ENCODE results near the gene RIN3.
A peak's percentile ranks its signal among the peaks of the same experiment; 100 is the strongest.

Gene RIN3, protein sequence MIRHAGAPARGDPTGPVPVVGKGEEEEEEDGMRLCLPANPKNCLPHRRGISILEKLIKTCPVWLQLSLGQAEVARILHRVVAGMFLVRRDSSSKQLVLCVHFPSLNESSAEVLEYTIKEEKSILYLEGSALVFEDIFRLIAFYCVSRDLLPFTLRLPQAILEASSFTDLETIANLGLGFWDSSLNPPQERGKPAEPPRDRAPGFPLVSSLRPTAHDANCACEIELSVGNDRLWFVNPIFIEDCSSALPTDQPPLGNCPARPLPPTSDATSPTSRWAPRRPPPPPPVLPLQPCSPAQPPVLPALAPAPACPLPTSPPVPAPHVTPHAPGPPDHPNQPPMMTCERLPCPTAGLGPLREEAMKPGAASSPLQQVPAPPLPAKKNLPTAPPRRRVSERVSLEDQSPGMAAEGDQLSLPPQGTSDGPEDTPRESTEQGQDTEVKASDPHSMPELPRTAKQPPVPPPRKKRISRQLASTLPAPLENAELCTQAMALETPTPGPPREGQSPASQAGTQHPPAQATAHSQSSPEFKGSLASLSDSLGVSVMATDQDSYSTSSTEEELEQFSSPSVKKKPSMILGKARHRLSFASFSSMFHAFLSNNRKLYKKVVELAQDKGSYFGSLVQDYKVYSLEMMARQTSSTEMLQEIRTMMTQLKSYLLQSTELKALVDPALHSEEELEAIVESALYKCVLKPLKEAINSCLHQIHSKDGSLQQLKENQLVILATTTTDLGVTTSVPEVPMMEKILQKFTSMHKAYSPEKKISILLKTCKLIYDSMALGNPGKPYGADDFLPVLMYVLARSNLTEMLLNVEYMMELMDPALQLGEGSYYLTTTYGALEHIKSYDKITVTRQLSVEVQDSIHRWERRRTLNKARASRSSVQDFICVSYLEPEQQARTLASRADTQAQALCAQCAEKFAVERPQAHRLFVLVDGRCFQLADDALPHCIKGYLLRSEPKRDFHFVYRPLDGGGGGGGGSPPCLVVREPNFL

DNA sequence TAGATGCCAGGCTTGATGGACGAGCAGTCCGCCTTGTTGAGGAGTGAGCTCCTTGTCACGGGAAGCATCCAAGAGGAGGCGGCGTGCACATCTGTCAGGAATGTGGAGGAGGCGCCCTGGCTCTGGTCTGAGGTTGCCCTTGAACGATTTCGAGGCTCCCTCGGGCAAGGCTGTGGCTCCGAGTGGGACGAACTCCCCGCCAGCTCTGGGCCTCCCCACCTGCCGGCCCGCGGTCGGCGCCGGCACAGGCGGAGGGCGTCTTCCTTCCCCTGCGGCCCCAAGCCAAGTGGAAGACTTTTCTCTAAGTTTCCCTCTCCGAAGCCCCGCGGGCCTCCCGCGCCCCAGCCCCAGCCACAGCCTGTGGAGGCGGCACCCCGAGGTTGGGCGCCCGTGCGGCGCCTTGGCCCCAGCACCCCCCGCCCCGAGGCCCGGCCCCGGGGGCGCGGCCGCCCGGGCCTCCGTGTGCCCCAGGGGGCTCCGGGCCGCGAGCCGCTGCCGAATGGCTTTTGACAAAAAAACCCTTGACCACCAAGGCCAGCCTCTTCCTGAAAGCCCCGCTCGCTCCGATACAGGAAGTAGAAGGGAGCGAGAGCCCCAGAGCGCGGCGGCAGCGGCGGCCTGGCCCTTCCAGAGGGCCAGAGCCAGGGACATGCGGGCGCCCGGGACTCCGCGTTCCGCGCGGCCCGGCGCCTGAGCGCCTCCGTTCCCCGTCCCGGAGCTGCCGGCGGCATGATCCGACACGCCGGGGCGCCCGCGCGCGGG is at the start of gene RIN3:
Gene RIN3, plus strand, starts transcription at position 578 of the 762 bp plus-strand sequence. Its CDS starts 152 bp downstream, at position 730.
- DNase-seq, result peak; percentile 20

DNA sequence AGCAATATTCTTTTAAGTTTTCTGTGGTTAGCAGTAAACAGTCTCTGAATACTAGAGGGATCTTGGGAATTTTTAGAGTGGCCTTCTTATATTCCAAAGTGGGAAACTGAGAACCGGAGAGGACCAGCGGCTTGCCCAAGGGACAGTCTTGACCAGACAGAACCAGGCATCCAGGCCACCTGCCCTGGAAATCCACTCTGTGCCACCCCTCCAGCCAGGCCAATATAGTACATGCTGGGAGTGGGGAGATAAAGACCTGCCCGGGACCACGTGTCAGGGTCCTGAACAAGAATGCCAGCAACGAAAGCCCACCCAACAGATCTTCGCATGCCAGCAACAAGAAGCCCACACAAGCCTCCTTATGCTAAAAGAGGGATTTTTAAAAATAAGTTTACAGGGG is 49.4 kb upstream of the RIN3 start:
- DNase-seq, result no peak

DNA sequence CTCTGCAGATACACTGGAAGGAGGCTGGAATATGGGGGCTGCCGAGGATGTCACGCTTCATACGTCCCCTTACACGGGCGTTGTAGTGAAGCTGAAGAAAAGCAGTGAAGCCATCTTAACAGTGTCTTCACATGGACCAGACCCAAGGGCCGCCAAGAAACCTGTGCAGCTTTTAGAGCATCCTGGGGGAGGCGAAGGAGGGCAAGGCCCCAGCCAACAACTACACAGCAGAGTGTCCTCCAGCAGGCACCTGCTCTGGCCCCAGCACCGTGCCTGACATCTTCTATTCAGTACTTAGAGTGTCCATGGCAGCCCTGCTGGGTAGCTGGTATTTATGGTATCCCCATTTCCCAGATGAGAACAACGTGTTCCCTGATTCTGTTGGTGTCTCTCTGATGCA is 48.9 kb upstream of the RIN3 start:
- DNase-seq, result no peak

DNA sequence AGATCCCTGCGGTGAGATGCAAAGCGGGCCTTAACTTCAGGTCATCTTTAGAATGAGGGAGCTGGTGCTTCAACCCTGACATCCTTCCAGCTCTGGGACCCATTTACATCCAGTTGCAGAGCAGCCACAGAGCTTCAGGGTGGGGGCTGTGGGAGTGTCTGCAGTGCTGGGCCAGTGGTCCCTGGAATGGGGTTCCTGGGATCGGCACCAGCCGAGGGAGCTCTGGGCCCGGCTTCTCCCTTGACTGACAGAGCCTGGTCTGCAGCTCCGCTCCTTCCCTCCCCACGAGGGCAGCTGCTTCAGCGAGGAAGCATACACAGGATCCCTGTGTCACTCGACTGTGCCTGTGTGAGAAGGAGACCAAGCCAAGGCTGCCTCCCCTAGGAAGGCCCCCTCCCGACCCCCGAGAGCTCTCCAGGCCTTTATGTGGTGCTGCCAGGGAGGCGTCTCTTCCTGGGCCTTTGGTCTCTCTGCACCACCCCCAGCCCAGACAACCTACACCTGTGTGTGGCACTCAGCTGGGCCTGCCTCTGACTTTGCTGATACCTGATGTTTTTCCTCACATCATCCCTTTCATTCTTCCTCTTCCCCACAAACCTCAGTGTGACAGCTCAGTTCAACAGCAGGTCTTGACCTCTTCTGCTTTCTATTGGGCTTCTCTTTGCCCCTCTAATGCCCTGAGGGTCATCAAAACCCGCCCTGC is 48.1 kb upstream of the RIN3 start:
- DNase-seq, result no peak

DNA sequence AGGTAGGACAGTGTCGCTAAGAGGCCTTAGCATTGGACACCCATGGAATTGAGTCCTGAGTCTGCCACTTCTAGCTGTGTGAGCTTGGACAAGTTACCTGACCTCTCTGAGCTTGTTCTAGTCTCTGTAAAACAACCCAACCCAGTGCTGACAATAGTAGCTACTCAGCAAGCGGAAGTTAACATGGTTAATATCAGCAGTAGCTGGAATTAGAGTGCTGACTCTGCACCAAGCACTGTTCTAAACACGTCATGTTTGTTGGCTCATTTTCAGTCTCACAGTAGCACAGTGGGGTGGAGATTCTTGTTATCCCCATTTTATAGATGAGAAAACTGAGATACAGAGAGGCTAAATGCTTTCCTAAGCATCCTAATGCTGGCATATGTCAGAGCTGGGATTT is 47.5 kb upstream of the RIN3 start:
- DNase-seq, result no peak

DNA sequence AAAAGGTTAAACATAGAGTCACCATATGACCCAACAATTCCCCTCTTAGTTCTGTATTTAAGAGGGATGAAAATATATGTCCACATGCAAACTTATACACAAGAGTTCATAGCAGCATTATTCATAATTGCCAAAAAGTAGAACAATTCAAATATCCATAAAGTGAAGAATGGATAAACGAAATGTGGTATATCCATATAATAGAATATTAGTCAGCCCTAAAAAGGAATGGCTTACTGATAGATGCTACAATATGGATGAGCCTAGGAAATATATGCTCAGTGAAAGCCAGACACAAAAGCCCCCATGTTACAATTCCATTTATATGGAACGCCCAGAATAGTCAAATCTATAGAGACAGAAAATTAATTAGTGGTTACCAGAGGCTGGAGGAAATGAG is 44.1 kb upstream of the RIN3 start:
- no peak for DNase-seq

DNA sequence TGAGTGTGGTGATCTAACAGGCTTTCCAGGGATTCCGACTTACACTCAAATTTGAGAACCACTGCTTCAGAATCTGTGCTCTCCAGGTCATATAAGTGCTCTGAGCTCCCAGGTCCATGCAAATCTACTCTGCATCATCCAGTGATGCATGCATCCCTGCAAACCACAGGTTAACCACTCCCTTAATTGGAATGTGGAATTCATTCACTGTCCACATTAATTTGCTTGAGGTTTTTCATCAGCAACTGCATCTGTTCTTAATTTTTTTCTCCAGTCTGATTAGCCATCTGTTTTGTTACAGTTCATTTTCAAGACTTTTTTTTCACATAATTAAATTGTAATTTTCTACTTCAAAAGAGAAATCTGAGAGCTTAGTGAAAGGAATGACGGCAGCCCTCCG is 43.4 kb upstream of the RIN3 start:
- DNase-seq, result no peak

DNA sequence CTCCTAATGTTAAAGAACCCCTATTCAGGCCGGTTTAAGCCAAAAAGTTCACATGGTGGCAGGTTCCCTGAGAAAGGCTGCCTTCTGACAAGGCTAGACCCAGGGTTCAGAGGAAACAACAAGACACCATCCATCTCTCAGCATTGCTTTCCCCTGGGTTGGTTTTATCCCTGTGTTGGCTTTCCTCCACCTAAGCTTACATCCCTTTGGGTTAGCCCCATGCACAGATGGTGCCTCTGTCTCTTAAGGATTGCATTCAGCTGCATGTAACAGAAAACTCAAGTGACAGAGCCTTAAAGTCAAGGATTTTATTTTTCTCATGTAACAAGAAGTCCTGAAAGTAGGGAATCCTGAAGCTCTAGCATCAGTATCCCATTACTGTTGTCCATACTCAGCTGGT is 42.8 kb upstream of the RIN3 start:
- DNase-seq, result no peak

DNA sequence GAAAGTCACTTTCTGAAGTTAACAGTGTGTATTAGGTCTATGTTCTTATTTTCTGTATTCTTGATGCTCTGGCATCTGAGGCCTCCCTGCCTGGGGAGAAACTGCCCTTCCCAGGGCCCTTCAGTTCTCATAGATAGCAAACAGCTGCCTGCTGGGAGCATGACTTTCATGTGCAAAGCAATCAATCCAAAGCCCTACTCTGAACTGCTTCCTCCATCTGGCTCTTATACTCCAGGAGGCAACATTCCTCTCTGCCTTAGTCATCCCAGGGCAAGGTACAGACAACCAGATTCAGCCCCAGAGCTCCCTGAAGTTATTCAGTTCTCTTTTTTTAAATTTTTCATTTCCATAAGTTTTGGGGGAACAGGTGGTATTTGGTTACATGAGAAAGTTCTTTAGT is 41.7 kb upstream of the RIN3 start:
- DNase-seq, result no peak

DNA sequence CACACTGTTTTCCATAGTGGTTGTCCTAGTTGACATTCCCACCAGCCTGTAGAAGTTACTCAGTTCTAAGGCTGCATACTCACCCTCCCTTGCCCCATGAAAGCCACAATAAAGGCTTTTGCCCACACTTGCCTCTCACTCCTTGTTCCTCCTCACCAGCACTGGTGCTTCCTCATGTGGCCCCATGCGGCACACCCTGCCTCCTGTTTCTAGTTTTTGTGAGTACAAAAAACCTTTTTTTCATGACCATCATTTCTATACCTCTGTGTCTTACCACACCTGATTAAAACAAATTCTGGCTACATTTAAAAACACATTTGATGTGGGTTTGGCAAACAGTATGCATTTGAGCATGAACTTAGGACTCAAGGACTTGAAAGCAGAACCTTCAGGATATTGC is 40.7 kb upstream of the RIN3 start:
- DNase-seq, result no peak

DNA sequence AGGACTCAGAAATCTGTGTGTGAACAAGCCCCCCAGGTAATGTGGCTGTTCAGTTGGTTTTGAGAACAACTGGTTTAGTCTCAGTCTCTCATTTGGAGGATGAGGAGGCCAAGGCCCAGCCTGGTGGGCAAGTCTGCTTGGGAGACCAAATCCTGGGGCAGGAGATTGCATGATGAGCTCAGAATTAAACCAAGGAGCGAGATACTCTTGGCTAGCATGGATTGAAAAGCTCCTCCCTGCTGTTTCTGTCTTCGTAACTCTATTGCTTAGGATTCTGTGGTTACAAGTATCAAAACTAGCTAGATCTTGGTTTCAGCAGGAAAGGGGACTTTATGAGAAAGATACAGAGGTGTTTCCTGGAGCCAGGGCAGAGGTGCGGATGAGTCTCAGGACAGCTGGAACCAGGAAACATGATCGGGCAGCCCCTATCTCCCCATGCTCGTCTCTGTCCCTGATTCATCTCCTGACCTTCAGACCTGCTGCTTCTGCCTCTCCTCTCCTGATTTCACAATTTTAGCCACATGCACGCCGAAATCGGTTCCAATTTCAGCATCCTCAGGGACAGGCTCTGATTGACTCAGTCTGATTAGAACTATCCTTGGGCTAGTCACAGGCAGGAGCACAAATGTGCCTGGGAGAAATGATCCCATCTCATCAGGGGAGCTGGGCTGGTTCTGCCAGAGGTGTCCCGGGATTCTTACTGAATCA is 40.2 kb upstream of the RIN3 start:
- DNase-seq, result no peak

DNA sequence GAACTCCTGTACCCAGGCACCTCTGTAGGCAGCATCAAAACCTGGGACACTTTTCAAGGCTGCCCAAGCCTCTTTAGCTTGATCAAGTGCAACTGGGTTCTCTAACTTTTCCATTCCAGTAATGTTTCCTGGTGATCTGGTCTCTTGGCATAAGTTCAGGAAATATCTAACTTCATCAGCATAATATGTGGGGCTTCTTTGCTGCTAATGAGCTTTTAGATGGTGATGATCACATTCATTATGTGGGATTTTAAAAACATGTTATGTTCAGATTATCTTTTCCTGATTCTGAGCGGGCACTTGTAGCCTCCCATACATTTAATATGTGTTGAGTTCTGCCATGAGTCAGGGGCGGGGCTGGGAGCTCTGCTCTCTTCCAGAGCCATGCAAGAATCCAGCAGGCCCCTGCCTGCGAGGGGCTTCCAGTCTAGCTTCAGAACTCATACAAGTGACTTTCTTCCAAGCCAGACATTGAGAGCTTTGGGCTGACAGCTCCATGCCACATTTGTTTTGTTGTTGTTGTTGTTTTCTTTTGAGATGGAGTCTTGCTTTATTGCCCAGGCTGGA is 39.5 kb upstream of the RIN3 start:
- no peak for DNase-seq

DNA sequence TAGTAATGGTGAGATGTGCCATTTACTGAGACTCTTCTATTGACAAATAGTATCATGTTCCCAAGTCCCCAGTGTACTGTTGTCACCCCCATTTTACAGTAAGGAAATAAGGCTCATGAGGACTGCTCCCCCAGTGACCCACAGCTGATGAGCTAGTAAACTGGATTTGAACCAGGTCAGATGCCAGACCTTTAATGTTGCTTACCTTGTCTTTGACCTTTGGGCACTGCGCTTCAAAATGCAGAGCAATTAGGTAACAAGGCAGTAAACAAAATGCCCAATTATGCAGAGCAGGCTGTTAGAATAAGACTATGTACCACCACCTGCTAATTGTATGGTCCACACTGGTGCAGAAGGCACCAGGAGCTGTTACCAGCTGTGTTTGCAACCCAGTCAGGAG is 38.5 kb upstream of the RIN3 start:
- DNase-seq, result no peak

DNA sequence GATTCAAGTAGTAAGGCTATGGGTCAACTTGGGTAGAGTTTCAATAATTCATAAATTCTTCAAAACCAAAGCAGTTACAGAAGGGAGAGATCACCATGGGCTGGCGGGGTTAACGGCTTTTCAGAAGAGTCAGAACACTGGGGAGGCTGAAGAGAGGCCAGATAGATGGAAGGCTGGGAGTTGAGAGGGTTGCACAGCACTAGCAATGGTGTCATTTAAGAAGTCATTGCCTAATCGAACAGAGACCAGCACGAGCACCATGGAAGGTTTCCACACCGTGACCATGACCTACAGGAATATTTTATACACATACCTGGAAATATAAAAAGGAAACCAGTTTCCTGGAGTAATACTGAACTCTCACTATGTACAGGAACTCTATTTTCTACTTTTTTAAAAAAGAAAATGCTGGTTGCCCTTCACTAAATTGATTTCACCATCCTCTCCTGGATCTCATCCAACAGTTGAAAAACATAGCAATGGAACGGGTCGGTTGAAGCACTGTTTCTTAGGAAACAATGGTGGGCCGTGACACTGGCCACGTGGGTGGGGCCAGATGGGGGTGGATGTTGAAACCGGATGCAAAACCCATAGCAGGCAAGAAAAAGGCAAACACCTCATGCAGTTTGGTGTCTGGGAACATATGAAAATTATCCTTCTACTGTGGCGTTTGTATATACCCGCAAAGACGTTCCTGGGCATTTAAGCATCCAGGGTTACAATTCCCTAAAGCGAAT is 38.0 kb upstream of the RIN3 start:
- DNase-seq, result no peak

DNA sequence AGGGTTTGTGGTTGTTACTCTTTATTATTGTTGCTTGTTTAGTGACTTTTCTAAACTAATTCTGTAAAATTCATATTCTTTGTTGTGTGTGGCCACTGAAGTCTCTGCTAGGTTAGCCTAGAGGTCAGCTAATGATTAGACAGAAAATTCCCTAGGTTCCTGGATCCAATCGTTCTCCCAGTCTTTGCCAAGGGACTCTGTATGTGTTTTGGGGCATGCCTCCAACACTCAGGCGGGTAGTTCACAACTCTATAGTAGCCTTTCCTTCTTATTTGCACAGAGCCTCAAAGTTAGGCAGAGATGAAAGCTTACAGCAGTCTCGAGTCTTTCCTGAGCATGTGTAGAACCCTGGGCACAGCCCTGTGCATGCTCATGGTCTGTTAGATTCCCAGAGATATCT is 32.7 kb upstream of the RIN3 start:
- DNase-seq, result no peak

DNA sequence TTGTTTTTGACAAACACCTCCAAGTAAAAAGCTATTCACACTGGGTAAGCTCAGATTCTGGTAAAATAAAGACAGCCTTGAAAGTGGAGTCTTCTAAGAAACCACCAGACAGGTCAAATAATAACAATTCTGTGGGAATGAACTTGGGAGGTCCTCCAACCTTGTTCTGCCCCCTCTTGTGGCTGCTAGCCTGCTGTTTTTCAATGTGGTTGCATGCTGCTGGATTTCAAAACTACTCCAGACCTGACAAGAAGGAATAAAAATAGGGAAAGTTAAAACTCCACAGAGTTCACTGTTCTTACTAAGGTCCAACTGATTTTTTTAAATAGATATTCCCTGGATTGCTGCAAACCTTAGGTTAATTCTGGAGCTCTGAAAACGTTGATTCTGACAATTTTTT is 32.2 kb upstream of the RIN3 start:
- no peak for DNase-seq

DNA sequence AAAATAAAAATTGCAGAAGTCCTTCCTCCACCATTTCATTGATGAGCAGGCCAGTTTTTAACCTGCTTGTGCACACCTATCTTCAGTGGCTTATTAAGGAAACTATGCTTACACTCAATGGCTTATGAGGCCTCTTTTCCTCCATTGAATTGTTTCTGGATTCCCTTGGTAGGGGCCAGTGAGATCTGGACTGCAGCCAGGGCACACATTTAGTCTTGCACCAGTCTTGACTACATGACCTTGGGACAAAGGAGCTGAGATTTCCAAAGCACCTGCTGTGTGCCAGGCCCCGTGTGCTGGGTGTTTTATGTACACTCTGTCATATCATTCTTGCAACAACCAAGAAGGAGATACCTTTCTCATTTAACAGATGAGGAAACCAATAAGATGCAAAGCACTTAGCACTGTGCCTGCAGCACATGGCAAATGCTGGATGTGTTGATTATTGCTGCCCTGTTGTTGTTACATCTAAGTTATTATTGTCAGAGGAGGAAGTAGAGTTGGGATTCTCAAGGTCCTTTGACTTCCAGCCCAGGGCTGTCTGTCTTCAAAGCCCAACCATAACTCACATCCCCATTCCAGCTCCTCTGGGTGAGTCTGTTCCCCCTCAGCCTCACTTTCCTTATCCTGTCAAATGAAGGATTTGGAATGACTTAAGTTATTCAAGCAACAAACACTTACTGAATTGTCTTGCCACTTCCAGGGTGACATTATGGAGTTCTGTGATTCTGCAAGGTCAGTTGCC is 31.6 kb upstream of the RIN3 start:
- DNase-seq, result no peak

DNA sequence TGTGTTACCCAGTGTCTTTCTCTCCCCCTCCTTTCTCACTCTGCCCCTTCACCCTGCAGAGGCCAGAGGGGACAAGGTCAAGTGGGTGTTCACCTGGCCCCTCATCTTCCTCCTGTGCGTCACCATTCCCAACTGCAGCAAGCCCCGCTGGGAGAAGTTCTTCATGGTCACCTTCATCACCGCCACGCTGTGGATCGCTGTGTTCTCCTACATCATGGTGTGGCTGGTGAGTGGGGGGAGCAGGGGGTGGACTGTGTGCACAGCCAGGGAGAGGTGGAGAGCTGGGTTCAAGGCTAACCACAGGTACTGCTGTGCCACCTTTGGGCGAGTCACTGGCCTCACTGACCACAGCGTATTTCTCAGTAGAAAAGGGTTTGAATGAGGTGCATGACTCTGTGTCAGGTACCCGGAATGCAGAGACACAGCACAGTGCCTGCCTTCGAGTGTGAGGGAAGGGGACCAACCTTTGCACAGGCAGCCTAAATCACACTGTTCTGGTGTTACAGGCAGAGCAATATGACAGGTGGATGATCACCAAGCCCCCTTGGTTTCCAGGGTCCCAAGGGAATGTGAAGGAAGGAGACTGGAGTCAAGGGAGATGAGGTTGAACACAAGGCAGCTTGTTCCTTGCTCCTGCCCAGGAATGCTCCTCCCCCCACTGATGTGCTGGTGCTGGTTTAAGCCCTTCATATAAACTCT is 30.8 kb upstream of the RIN3 start:
- no peak for DNase-seq

DNA sequence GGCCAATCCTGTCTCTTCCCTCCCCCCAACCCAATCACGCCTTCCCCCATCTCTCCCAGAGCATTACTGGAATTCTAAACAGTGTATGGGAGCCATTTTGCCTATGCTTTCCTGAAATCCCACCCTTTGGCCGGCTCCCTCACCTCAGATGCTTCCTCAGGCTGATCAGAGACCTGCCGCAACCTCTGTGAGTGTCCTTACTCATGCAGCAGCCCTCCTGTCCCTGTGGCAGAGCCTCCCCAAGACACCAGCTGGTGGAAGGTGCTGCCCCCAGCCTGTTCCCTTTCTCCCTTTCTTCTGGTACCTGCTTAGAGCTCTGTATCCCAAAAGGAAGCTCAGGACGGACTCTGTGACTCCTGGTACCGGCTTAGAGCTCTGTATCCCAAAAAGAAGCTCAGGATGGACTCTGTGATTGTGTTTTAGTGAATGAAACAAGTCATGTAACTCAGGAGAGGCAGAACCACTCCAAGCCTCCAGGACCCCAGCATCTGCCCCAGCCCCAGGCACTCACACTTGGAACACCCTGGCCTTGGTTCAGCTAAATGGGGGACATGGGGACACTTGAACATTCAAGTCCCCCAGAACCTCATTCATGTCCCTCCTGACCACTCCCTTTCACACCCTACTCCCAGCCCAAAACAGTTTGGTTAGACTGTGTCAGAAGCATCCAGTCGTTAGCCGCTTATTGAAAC is 29.3 kb upstream of the RIN3 start:
- DNase-seq, result no peak

Measured in midbrain (tissue), 1 donor.